Mesenchymal stem cell (in vitro differentiated cells and primary cell): Measurements from ENCODE around the gene TMCC3.

Source experiments
- DNase-seq: peaks from one replicate; pipeline ENCODE4 v3.0.0-alpha.2; 2013
- H2AFZ ChIP-seq: one replicate; pipeline ENCODE4 v1.6.1; 2013; ENCODE audit warnings: low read depth, mild to moderate bottlenecking, control low read depth, inconsistent platforms, low read length, moderate library complexity
- H2AK5ac ChIP-seq: 2 replicates; pipeline ENCODE4 v1.6.1; 2013; ENCODE audit warnings: low read length, moderate library complexity, mild to moderate bottlenecking, inconsistent platforms; ENCODE audit not compliant: severe bottlenecking
- H2BK120ac ChIP-seq: one replicate; pipeline ENCODE4 v1.6.1; 2013; ENCODE audit warnings: low read depth, mild to moderate bottlenecking, inconsistent platforms, low read length, moderate library complexity
- H2BK12ac ChIP-seq, 2 experiments: one replicate each; pipeline ENCODE4 v1.6.1; 2013; ENCODE audit warnings: inconsistent platforms in 2 of 2, low read length in 2 of 2, mild to moderate bottlenecking in 2 of 2, moderate library complexity in 2 of 2, control low read depth in 1 of 2
- H2BK15ac ChIP-seq: one replicate; pipeline ENCODE4 v1.6.1; 2013; ENCODE audit warnings: mild to moderate bottlenecking, low read depth, inconsistent platforms; ENCODE audit not compliant: poor library complexity, severe bottlenecking
- H2BK5ac ChIP-seq: 2 replicates; pipeline ENCODE4 v1.6.1; 2013; ENCODE audit warnings: low read depth, mild to moderate bottlenecking, low read length, control low read depth, inconsistent platforms; ENCODE audit not compliant: poor library complexity, severe bottlenecking
- H3K14ac ChIP-seq, 2 experiments: one replicate each; pipeline ENCODE4 v1.6.1; 2013; ENCODE audit warnings: inconsistent platforms in 2 of 2, low read length in 2 of 2, control low read depth in 1 of 2, mild to moderate bottlenecking in 1 of 2, moderate library complexity in 1 of 2
- H3K18ac ChIP-seq, 2 experiments: one replicate each; pipeline ENCODE4 v1.6.1; 2013; ENCODE audit warnings: inconsistent platforms in 2 of 2, low read length in 2 of 2, control low read depth in 1 of 2, low read depth in 1 of 2, mild to moderate bottlenecking in 1 of 2
- H3K23ac ChIP-seq, 2 experiments: one replicate each; pipeline ENCODE4 v1.6.1; 2013; ENCODE audit warnings: inconsistent platforms in 2 of 2, low read length in 2 of 2, mild to moderate bottlenecking in 2 of 2, moderate library complexity in 2 of 2, control low read depth in 1 of 2
- H3K27ac ChIP-seq: 2 replicates; pipeline ENCODE4 v1.5.1; 2013; ENCODE audit warnings: mild to moderate bottlenecking, moderate library complexity, low read length, control low read depth, inconsistent platforms; ENCODE audit not compliant: poor library complexity, severe bottlenecking
- H3K27me3 ChIP-seq, 2 experiments: 2 replicates each; pipeline versions ENCODE4 v1.6.1 to v1.7.0; 2013; ENCODE audit warnings: low read length in 2 of 2, mild to moderate bottlenecking in 2 of 2, moderate library complexity in 2 of 2, control low read depth in 1 of 2, inconsistent platforms in 1 of 2; ENCODE audit not compliant: control insufficient read depth in 1 of 2, insufficient read depth in 1 of 2
- H3K36me3 ChIP-seq, 2 experiments: 2 replicates each; pipeline versions ENCODE4 v1.6.1 to v1.7.0; 2013; ENCODE audit warnings: low read length in 2 of 2, control low read depth in 1 of 2, inconsistent platforms in 1 of 2, low read depth in 1 of 2, mild to moderate bottlenecking in 1 of 2; ENCODE audit not compliant: insufficient read depth in 2 of 2, control insufficient read depth in 1 of 2
- H3K4ac ChIP-seq, 2 experiments: one replicate each; pipeline ENCODE4 v1.6.1; 2013; ENCODE audit warnings: inconsistent platforms in 2 of 2, low read length in 2 of 2, mild to moderate bottlenecking in 2 of 2, moderate library complexity in 2 of 2, control low read depth in 1 of 2, low read depth in 1 of 2
- H3K4me1 ChIP-seq: 2 replicates; pipeline ENCODE4 v1.6.1; 2013; ENCODE audit warnings: low read depth, low read length, control low read depth; ENCODE audit not compliant: control insufficient read depth, insufficient read depth
- H3K4me2 ChIP-seq: 2 replicates; pipeline ENCODE4 v1.6.1; 2013; ENCODE audit warnings: low read length, mild to moderate bottlenecking, inconsistent platforms; ENCODE audit not compliant: poor library complexity, severe bottlenecking
- H3K4me3 ChIP-seq, 2 experiments: 2 replicates each; pipeline versions ENCODE4 v1.5.1 to v1.7.0; 2013; ENCODE audit warnings: low read length in 2 of 2, mild to moderate bottlenecking in 2 of 2, control low read depth in 1 of 2, low read depth in 1 of 2; ENCODE audit not compliant: insufficient read depth in 1 of 2
- H3K79me1 ChIP-seq: replicated peaks from 2 replicates; pipeline ENCODE4 v1.6.1; 2013; ENCODE audit warnings: mild to moderate bottlenecking, control low read depth, low read length, inconsistent platforms; ENCODE audit not compliant: poor library complexity, severe bottlenecking
- H3K9ac ChIP-seq: 2 replicates; pipeline ENCODE4 v1.7.0; 2013; ENCODE audit warnings: mild to moderate bottlenecking, low read length, moderate library complexity
- H3K9me3 ChIP-seq: 2 replicates; pipeline ENCODE4 v1.7.0; 2013; ENCODE audit warnings: mild to moderate bottlenecking, low read length; ENCODE audit not compliant: control insufficient read depth
- H4K8ac ChIP-seq: one replicate; pipeline ENCODE4 v1.6.1; 2013; ENCODE audit warnings: inconsistent platforms, mild to moderate bottlenecking, low read length, moderate library complexity
- H4K91ac ChIP-seq: one replicate; pipeline ENCODE4 v1.6.1; 2013; ENCODE audit warnings: mild to moderate bottlenecking, low read length, inconsistent platforms
- WGBS: methylation state at CpG from one replicate; pipeline ENCODE4 v1.1.7; 2013; ENCODE audit warnings: mixed read lengths; 5-methylcytosine and 5-hydroxymethylcytosine counted together

Gene TMCC3

GRCh38 chr12:94628819-94629472 is 21.4 kb downstream of the TMCC3 start:
- Histone ChIP-seq H3K9me3 (no peaks in the 10 kb centered on the region), H2BK120ac (no peak overlapping the region), H3K27me3 (no peaks in the 10 kb centered on the region), H2AFZ (no peak overlapping the region), H3K4ac (no peak overlapping the region), H2BK12ac (no peak overlapping the region), H3K4me3 (no peak overlapping the region), H3K9ac (no peak overlapping the region), H3K36me3 (no peaks in the 10 kb centered on the region), H2BK5ac (no peak overlapping the region), H4K8ac (no peak overlapping the region), H3K27ac (no peak overlapping the region), H4K91ac (no peak overlapping the region), H3K18ac (no peak overlapping the region), H3K4me2 (no peak overlapping the region), H3K23ac (no peak overlapping the region), H3K79me1 (peaks cover 28% of the 10 kb centered on the region), H2AK5ac (no peak overlapping the region), H3K14ac (no peak overlapping the region), H2BK15ac (no peak overlapping the region), H3K4me1 (no peaks in the 10 kb centered on the region)
- WGBS = 93% methylated on average over 6 of the region's 6 CpGs
- no peak for DNase-seq

- H3K27ac ChIP-seq = no peak overlapping the region
- H2AK5ac ChIP-seq = no peak overlapping the region
- WGBS = 97% methylated on average over 4 of the region's 4 CpGs
- H3K9me3 ChIP-seq = no peaks in the 10 kb centered on the region
- peaks cover 2% of the 10 kb centered on the region for H3K4me1 ChIP-seq
- H2BK120ac ChIP-seq = no peak overlapping the region
- no peak overlapping the region for H3K18ac ChIP-seq
- H2BK5ac ChIP-seq = no peak overlapping the region
- H3K4me3 ChIP-seq = no peak overlapping the region
- H2AFZ ChIP-seq = no peak overlapping the region
- H3K4ac ChIP-seq = no peak overlapping the region
- H3K36me3 ChIP-seq = no peaks in the 10 kb centered on the region
- H2BK15ac ChIP-seq = no peak overlapping the region
- DNase-seq = no peak
- H3K23ac ChIP-seq = no peak overlapping the region
- no peak overlapping the region for H3K14ac ChIP-seq
- H4K91ac ChIP-seq = no peak overlapping the region
- H3K4me2 ChIP-seq = no peak overlapping the region
- H4K8ac ChIP-seq = no peak overlapping the region
- H2BK12ac ChIP-seq = no peak overlapping the region
- no peaks in the 10 kb centered on the region for H3K27me3 ChIP-seq
- H3K79me1 ChIP-seq = peaks cover 31% of the 10 kb centered on the region
- H3K9ac ChIP-seq = no peak overlapping the region
Observed at GRCh38 chr12:94628369-94628768, 22.0 kb downstream of the TMCC3 start.

- no peak overlapping the region for H3K18ac ChIP-seq
- H3K14ac ChIP-seq = no peak overlapping the region
- 98% methylated on average over 3 of the region's 6 CpGs for WGBS
- H3K27me3 ChIP-seq = no peaks in the 10 kb centered on the region
- no peak overlapping the region for H4K8ac ChIP-seq
- H2BK120ac ChIP-seq = no peak overlapping the region
- no peak overlapping the region for H3K4ac ChIP-seq
- H3K36me3 ChIP-seq = no peaks in the 10 kb centered on the region
- no peak overlapping the region for H2BK5ac ChIP-seq
- H3K4me1 ChIP-seq = peaks cover 7% of the 10 kb centered on the region
- H2BK15ac ChIP-seq = no peak overlapping the region
- no peak overlapping the region for H2BK12ac ChIP-seq
- no peak overlapping the region for H4K91ac ChIP-seq
- H2AFZ ChIP-seq = no peak overlapping the region
- no peak overlapping the region for H3K4me3 ChIP-seq
- H3K4me2 ChIP-seq = no peak overlapping the region
- no peak overlapping the region for H3K27ac ChIP-seq
- no peak for DNase-seq
- no peak overlapping the region for H3K9ac ChIP-seq
- H3K23ac ChIP-seq = no peak overlapping the region
- peaks cover 27% of the 10 kb centered on the region for H3K79me1 ChIP-seq
- no peaks in the 10 kb centered on the region for H3K9me3 ChIP-seq
- no peak overlapping the region for H2AK5ac ChIP-seq
Observed at GRCh38 chr12:94625531-94625930, 24.8 kb downstream of the TMCC3 start.

- no peak overlapping the region for H3K9ac ChIP-seq
- H2BK12ac ChIP-seq = no peak overlapping the region
- DNase-seq = no peak
- H3K23ac ChIP-seq = no peak overlapping the region
- H3K9me3 ChIP-seq = no peaks in the 10 kb centered on the region
- no peak overlapping the region for H2BK5ac ChIP-seq
- no peak overlapping the region for H2BK120ac ChIP-seq
- H2BK15ac ChIP-seq = peak overlapping the region; percentile 19
- no peaks in the 10 kb centered on the region for H3K36me3 ChIP-seq
- H2AK5ac ChIP-seq = peak overlapping the region; percentile 8
- no peak overlapping the region for H4K91ac ChIP-seq
- H3K14ac ChIP-seq = no peak overlapping the region
- no peak overlapping the region for H3K4me3 ChIP-seq
- H3K27me3 ChIP-seq = no peaks in the 10 kb centered on the region
- no peak overlapping the region for H4K8ac ChIP-seq
- peaks cover 18% of the 10 kb centered on the region for H3K79me1 ChIP-seq
- H3K4me2 ChIP-seq = no peak overlapping the region
- no peak overlapping the region for H3K27ac ChIP-seq
- H3K4ac ChIP-seq = no peak overlapping the region
- no peak overlapping the region for H2AFZ ChIP-seq
- no peak overlapping the region for H3K18ac ChIP-seq
- peaks cover 15% of the 10 kb centered on the region for H3K4me1 ChIP-seq
- WGBS = 91% methylated on average over 10 of the region's 11 CpGs
Observed at GRCh38 chr12:94623161-94623920, 27.0 kb downstream of the TMCC3 start.
